ENCODE data around the gene SUCLG2. TPM values are rescaled to one million over a fixed set of nuclear protein-coding genes. Genes with fewer than 3 reads are reported as not detected.

SUCLG2 gene
- polyA plus RNA-seq, 2 of the 4 experiments (the other 2 are of a cell fraction), result 39.8 to 61.3 TPM

DNA sequence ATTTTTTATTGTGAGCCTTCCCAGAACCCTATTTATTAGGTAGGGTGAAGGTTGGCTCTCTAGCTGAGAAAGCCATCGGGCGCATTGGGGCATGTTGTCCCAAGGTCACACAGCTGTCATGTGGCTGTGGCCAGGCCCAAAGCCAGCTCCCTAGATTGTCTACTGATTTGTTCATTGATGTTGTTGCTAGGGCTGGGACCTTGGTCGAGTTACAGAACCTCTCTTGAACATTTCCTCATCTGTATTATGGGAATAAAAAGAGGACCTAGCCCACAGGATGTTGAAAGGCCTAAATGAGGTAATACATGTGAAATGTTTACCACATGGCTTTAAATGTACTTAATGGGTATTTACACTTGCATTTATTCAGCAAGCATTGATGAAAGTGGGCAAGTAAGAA lies 252.5 kb downstream of the SUCLG2 start:
- Histone ChIP-seq H3K4me1 (no peaks in the 10 kb centered on the region), H3K4me3 (no peak overlapping the region), H3K27ac (no peak overlapping the region), H3K4me2 (no peak overlapping the region), H3K9me3 (no peaks in the 10 kb centered on the region)
- POLR2A ChIA-PET, result no interaction called here
- ATAC-seq (no peak), FAIRE-seq (no peak), DNase-seq (ENCODE audit: low read depth in 1 of 2, low spot score in 1 of 2) (no peak)
- WGBS (ENCODE audit: missing lambda C conversion rate), result 89% methylated on average over 3 of the region's 3 CpGs
- CTCF ChIA-PET, result no interaction called here
- TF ChIP-seq CHD4 (IDR thresholded peaks at IDR 0.05; ENCODE audit: borderline replicate concordance), result no peak
- TF ChIP-seq, protein P1, sequence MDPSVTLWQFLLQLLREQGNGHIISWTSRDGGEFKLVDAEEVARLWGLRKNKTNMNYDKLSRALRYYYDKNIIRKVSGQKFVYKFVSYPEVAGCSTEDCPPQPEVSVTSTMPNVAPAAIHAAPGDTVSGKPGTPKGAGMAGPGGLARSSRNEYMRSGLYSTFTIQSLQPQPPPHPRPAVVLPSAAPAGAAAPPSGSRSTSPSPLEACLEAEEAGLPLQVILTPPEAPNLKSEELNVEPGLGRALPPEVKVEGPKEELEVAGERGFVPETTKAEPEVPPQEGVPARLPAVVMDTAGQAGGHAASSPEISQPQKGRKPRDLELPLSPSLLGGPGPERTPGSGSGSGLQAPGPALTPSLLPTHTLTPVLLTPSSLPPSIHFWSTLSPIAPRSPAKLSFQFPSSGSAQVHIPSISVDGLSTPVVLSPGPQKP (IDR thresholded peaks at IDR 0.05; ENCODE audit: low read depth, low read length), result no peak
- TF ChIP-seq, protein P2, sequence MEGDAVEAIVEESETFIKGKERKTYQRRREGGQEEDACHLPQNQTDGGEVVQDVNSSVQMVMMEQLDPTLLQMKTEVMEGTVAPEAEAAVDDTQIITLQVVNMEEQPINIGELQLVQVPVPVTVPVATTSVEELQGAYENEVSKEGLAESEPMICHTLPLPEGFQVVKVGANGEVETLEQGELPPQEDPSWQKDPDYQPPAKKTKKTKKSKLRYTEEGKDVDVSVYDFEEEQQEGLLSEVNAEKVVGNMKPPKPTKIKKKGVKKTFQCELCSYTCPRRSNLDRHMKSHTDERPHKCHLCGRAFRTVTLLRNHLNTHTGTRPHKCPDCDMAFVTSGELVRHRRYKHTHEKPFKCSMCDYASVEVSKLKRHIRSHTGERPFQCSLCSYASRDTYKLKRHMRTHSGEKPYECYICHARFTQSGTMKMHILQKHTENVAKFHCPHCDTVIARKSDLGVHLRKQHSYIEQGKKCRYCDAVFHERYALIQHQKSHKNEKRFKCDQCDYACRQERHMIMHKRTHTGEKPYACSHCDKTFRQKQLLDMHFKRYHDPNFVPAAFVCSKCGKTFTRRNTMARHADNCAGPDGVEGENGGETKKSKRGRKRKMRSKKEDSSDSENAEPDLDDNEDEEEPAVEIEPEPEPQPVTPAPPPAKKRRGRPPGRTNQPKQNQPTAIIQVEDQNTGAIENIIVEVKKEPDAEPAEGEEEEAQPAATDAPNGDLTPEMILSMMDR (IDR thresholded peaks at IDR 0.05), result no peak
- TF ChIP-seq RCOR1 (IDR thresholded peaks at IDR 0.05; ENCODE audit: low read depth, low read length), result no peak
- no peak for TF ChIP-seq KDM5A (IDR thresholded peaks at IDR 0.05)
- TF ChIP-seq TP53 (CRISPR knock-in tag; IDR thresholded peaks at IDR 0.05), result no peak
- TF ChIP-seq MAZ (IDR thresholded peaks at IDR 0.05; ENCODE audit: borderline replicate concordance, low read depth, low read length), result no peak
- TF ChIP-seq KDM1A (IDR thresholded peaks at IDR 0.05; ENCODE audit: low read depth), result no peak

- Histone ChIP-seq H3K4me1 (no peaks in the 10 kb centered on the region), H3K27ac (no peak overlapping the region), H3K4me2 (no peak overlapping the region), H3K9me3 (no peaks in the 10 kb centered on the region), H3K4me3 (no peak overlapping the region)
- FAIRE-seq (no peak), DNase-seq (ENCODE audit: low read depth in 1 of 2, low spot score in 1 of 2) (no peak), ATAC-seq (no peak)
- CTCF ChIA-PET, result no interaction called here
- WGBS (ENCODE audit: missing lambda C conversion rate), result 95% methylated on average over 6 of the region's 6 CpGs
- TF ChIP-seq EHMT2 (IDR thresholded peaks at IDR 0.05; ENCODE audit: low read depth), result no peak
- no peak for TF ChIP-seq RCOR1 (IDR thresholded peaks at IDR 0.05; ENCODE audit: low read depth, low read length)
- no peak for TF ChIP-seq CHD2 (IDR thresholded peaks at IDR 0.05; ENCODE audit: low read length, partially characterized antibody)
- TF ChIP-seq ZFP36 (IDR thresholded peaks at IDR 0.05; ENCODE audit: borderline replicate concordance, partially characterized antibody), result no peak
- TF ChIP-seq JUNB (IDR thresholded peaks at IDR 0.05), result no peak
- no peak for TF ChIP-seq EP300 (IDR thresholded peaks at IDR 0.05)
- TF ChIP-seq POLR2AphosphoS2 (conservative IDR thresholded peaks at IDR 0.05; ENCODE audit: low read length), result no peak
- TF ChIP-seq REST (IDR thresholded peaks at IDR 0.05), result no peak
- no peak for TF ChIP-seq HOXB5 (CRISPR knock-in tag; IDR thresholded peaks at IDR 0.05)
- no peak for TF ChIP-seq FOSB (CRISPR knock-in tag; IDR thresholded peaks at IDR 0.05)
- TF ChIP-seq PHF8 (IDR thresholded peaks at IDR 0.05; ENCODE audit: borderline replicate concordance, low read depth), result no peak
- no peak for TF ChIP-seq ESRRA (IDR thresholded peaks at IDR 0.05; ENCODE audit: borderline replicate concordance, low read length)
- TF ChIP-seq, protein P1 (IDR thresholded peaks at IDR 0.05; ENCODE audit: low read depth, low read length), result no peak
- no peak for TF ChIP-seq ZSCAN20 (CRISPR knock-in tag; IDR thresholded peaks at IDR 0.05)
- no peak for TF ChIP-seq TFCP2L1 (CRISPR knock-in tag; IDR thresholded peaks at IDR 0.05)
- TF ChIP-seq KDM5A (IDR thresholded peaks at IDR 0.05), result no peak
- no peak for TF ChIP-seq FOXS1 (CRISPR knock-in tag; IDR thresholded peaks at IDR 0.05)
- POLR2A ChIA-PET, result no interaction called here
These were observed 253.9 kb downstream of the SUCLG2 start for GRCh38 chr3:67400476-67400875.
